Measurements from ENCODE around the gene ORC5. TPM values are rescaled to one million over a fixed set of nuclear protein-coding genes. Genes with fewer than 3 reads are reported as not detected.

Gene ORC5
- total RNA-seq, 1 experiment from 2014 or later: 25.9 TPM

DNA sequence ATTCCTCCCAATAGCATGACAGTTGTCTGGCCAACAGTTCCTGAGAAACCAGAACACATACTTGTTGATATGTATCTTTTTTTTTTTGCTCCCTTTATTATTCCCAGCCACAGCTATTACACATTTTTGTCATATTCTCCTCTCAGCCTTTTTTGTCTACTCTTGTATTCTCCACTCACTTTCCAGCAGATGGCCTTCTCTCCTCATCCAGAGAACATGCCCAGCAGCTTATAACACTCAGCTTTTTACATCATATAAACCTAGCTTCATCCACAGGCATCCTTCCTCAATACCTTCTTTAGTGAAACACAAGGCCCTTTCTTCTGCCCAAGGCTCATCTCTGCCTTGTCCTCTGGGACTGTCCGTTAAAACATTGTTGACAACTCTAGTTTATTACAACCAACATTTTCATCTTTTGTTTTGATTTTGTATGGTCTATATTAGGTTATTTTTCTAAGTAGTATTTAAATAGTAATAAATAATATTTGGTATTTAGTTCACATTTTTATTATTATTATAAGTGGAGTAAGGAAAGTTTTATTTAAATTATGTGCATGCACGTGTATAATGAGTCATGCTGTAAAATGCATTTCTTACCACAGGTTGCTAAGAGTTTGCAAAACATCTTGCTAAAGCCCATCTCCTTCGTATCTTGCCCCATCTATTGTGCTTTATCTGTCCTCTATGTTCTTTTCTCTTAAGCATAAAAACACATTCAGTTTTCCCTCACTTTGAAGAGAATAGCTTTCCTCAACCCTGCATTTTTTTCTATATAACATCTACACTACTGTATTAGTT lies 101.5 kb downstream of the ORC5 start:
- Mint-ChIP-seq H3K4me1 (peaks cover 3 to 6% of the 10 kb centered on the region in 2 experiments; a peak in 3 of 4 replicates), H3K36me3 (ENCODE audit: insufficient read depth in 1 of 3, low read depth in 3 of 3) (no peaks in the 10 kb centered on the region), H3K4me3 (no peak overlapping the region), H3K27ac (no peak overlapping the region), H3K27me3 (ENCODE audit: low read depth) (no peaks in the 10 kb centered on the region; the same call in 1 of the 2 replicates), H3K9me3 (no peaks in the 10 kb centered on the region)
- no peak overlapping the region for H2BK12ac ChIP-seq (ENCODE audit: insufficient read length, low read depth, low read length)
- H3K14ac ChIP-seq (ENCODE audit: insufficient read depth, low read length): no peak overlapping the region
- no peak overlapping the region for H2BK15ac ChIP-seq (ENCODE audit: low read depth, low read length)
- H3K4me1 ChIP-seq (ENCODE audit: insufficient read depth, low read length): no peaks in the 10 kb centered on the region
- no peaks in the 10 kb centered on the region for H3K27me3 ChIP-seq (ENCODE audit: insufficient read depth, low read length)
- H2BK20ac ChIP-seq (ENCODE audit: low read depth, low read length, poor library complexity, severe bottlenecking): no peak overlapping the region
- H4K5ac ChIP-seq (ENCODE audit: insufficient read length, low read depth, low read length): no peak overlapping the region
- H3K27ac ChIP-seq (ENCODE audit: insufficient read length, low read depth, low read length): no peak overlapping the region
- H3T11ph ChIP-seq (ENCODE audit: low read length): no peak overlapping the region
- no peak overlapping the region for H4K91ac ChIP-seq (ENCODE audit: insufficient read length, low read depth, low read length)
- H3K9me3 ChIP-seq (ENCODE audit: control insufficient read depth, low read depth, low read length): no peaks in the 10 kb centered on the region
- no peak overlapping the region for H3K9ac ChIP-seq (ENCODE audit: extremely low read depth, insufficient read length, low read length)
- no peak overlapping the region for H3K56ac ChIP-seq (ENCODE audit: insufficient read length, low read depth, low read length)
- H4K8ac ChIP-seq (replicated peaks; ENCODE audit: insufficient read length, low read depth, low read length): no peak overlapping the region
- no peak overlapping the region for H2AK5ac ChIP-seq (ENCODE audit: insufficient read length, low read length)
- no peak overlapping the region for H2AFZ ChIP-seq (ENCODE audit: low read length)
- H2BK120ac ChIP-seq (ENCODE audit: low read depth, low read length, poor library complexity, severe bottlenecking): no peak overlapping the region
- no peaks in the 10 kb centered on the region for H4K20me1 ChIP-seq (ENCODE audit: control insufficient read depth, insufficient read depth, insufficient read length)
- no peaks in the 10 kb centered on the region for H3K79me2 ChIP-seq (ENCODE audit: insufficient read depth, low read length)
- no peak overlapping the region for H3K23ac ChIP-seq (ENCODE audit: insufficient read length, low read depth, low read length)
- no peak for DNase-seq
- H3K4ac ChIP-seq (ENCODE audit: low read depth, low read length): no peak overlapping the region
- TF ChIP-seq, protein P1, sequence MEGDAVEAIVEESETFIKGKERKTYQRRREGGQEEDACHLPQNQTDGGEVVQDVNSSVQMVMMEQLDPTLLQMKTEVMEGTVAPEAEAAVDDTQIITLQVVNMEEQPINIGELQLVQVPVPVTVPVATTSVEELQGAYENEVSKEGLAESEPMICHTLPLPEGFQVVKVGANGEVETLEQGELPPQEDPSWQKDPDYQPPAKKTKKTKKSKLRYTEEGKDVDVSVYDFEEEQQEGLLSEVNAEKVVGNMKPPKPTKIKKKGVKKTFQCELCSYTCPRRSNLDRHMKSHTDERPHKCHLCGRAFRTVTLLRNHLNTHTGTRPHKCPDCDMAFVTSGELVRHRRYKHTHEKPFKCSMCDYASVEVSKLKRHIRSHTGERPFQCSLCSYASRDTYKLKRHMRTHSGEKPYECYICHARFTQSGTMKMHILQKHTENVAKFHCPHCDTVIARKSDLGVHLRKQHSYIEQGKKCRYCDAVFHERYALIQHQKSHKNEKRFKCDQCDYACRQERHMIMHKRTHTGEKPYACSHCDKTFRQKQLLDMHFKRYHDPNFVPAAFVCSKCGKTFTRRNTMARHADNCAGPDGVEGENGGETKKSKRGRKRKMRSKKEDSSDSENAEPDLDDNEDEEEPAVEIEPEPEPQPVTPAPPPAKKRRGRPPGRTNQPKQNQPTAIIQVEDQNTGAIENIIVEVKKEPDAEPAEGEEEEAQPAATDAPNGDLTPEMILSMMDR (conservative IDR thresholded peaks at IDR 0.05): no peak
- no peaks in the 10 kb centered on the region for H3K23me2 ChIP-seq (ENCODE audit: insufficient read length, low read depth, low read length, poor library complexity, severe bottlenecking)
- H3K79me1 ChIP-seq (ENCODE audit: insufficient read depth, low read depth, low read length, poor library complexity, severe bottlenecking): no peaks in the 10 kb centered on the region
- H3K18ac ChIP-seq (ENCODE audit: insufficient read length, low read depth, low read length): no peak overlapping the region
- H3K4me2 ChIP-seq (ENCODE audit: insufficient read depth, insufficient read length, low read length): no peak overlapping the region
- no CpG with 5 or more reads among the region's 3 CpGs for WGBS (ENCODE audit: extremely low coverage, insufficient read length, low lambda C conversion rate)
- H2BK5ac ChIP-seq (ENCODE audit: insufficient read length, low read length): no peak overlapping the region
